K562 (cell line): ENCODE results near the gene MRPL41. TPM values are rescaled to one million over a fixed set of nuclear protein-coding genes. Genes with fewer than 3 reads are reported as not detected.
A peak's percentile ranks its signal among the peaks of the same experiment; 100 is the strongest.

Experiments used
- CREB1 ChIP-seq, 2 experiments: sonication (generic) in 1 of 2; formaldehyde crosslinking in 1 of 2; IDR thresholded peaks; 2 replicates each; pipeline versions ENCODE4 v1.6.1 to v1.8.0; 2012 to 2022; ENCODE audit warnings: inconsistent platforms in 1 of 2, mild to moderate bottlenecking in 1 of 2, missing genetic modification reagents in 1 of 2, moderate library complexity in 1 of 2
- CREM ChIP-seq: IDR thresholded peaks from 2 replicates; pipeline ENCODE4 v1.6.1; 2014; ENCODE audit warnings: antibody characterized with exemption, low read depth
- CXXC5 ChIP-seq: fragments of 250-450 bp; sonication (Bioruptor Pico); IDR thresholded peaks from 2 replicates; pipeline ENCODE4 v1.8.0; 2022; ENCODE audit warnings: inconsistent platforms, mild to moderate bottlenecking, moderate library complexity
- ETS1 ChIP-seq: conservative IDR thresholded peaks from 2 replicates; pipeline ENCODE4 v1.6.1; 2011; ENCODE audit warnings: low read depth, mild to moderate bottlenecking, low read length; ENCODE audit not compliant: control insufficient read depth
- FOXK1 ChIP-seq: sonication (generic); formaldehyde crosslinking; IDR thresholded peaks from 2 replicates; pipeline ENCODE4 v1.8.0; 2022; ENCODE audit warnings: missing genetic modification reagents, mild to moderate bottlenecking, borderline replicate concordance
- KDM4B ChIP-seq, 2 experiments: fragments of 450-650 bp in 1 of 2; sonication (generic) in 1 of 2; IDR thresholded peaks; 2 replicates each; pipeline ENCODE4 v1.6.1; 2016 to 2017; ENCODE audit warnings: borderline replicate concordance in 2 of 2, antibody characterized with exemption in 1 of 2, low read depth in 1 of 2, mild to moderate bottlenecking in 1 of 2
- MNT ChIP-seq, 2 experiments: fragments of 450-650 bp; conservative IDR thresholded peaks; 2 replicates each; pipeline ENCODE4 v1.6.1; 2017; ENCODE audit warnings: mild to moderate bottlenecking in 2 of 2, moderate library complexity in 2 of 2
- NBN ChIP-seq: fragments of 450-650 bp; IDR thresholded peaks from 2 replicates; pipeline ENCODE4 v1.6.1; 2016; ENCODE audit warnings: low read depth, mild to moderate bottlenecking
- NFE2 ChIP-seq: IDR thresholded peaks from 2 replicates; pipeline ENCODE4 v1.6.1; 2014; ENCODE audit warnings: antibody characterized with exemption, low read depth
- POLR2AphosphoS5 ChIP-seq: IDR thresholded peaks from 2 replicates; pipeline ENCODE4 v1.6.1; 2011; ENCODE audit warnings: mild to moderate bottlenecking, low read depth, low read length, moderate library complexity; ENCODE audit not compliant: control insufficient read depth, insufficient read depth
- POLR2G ChIP-seq: fragments of 200-400 bp; formaldehyde crosslinking; IDR thresholded peaks from 2 replicates; pipeline ENCODE4 v1.6.1; 2017; ENCODE audit warnings: low read depth, mild to moderate bottlenecking, antibody characterized with exemption, low read length, moderate library complexity
- PYGO2 ChIP-seq: fragments of 450-650 bp; IDR thresholded peaks from 2 replicates; pipeline ENCODE4 v1.6.1; 2016; ENCODE audit warnings: mild to moderate bottlenecking, missing genetic modification characterization, moderate library complexity, missing compliant biosample characterization
- RBM14 ChIP-seq: fragments of 200-400 bp; formaldehyde crosslinking; IDR thresholded peaks from 2 replicates; pipeline ENCODE4 v1.6.1; 2018; ENCODE audit warnings: low read depth, mild to moderate bottlenecking, low read length, moderate library complexity, borderline replicate concordance; ENCODE audit not compliant: insufficient read depth
- SLC30A9 ChIP-seq: fragments of 250-450 bp; sonication (Bioruptor Pico); IDR thresholded peaks from 2 replicates; pipeline ENCODE4 v1.8.0; 2022; ENCODE audit warnings: mild to moderate bottlenecking, moderate library complexity
- STAG1 ChIP-seq: sonication (generic); formaldehyde crosslinking; IDR thresholded peaks from 2 replicates; pipeline ENCODE4 v1.5.0; 2020; ENCODE audit warnings: missing genetic modification reagents, borderline replicate concordance
- SUPT5H ChIP-seq: fragments of 450-650 bp; IDR thresholded peaks from 2 replicates; pipeline ENCODE4 v1.6.1; 2016
- U2AF1 ChIP-seq: fragments of 200-400 bp; formaldehyde crosslinking; optimal IDR thresholded peaks from 2 replicates; pipeline ENCODE3; 2017; ENCODE audit warnings: mild to moderate bottlenecking, low read depth, low read length, moderate library complexity
- YY1 ChIP-seq, 3 experiments: IDR thresholded peaks; 2 replicates each; pipeline ENCODE4 v1.6.1; 2011; ENCODE audit warnings: low read length in 2 of 3, mild to moderate bottlenecking in 2 of 3, moderate library complexity in 2 of 3, borderline replicate concordance in 1 of 3, control low read depth in 1 of 3, low read depth in 1 of 3; ENCODE audit not compliant: insufficient read depth in 3 of 3, insufficient replicate concordance in 2 of 3, control insufficient read depth in 1 of 3, insufficient read length in 1 of 3; ENCODE audit errors: extremely low read depth in 1 of 3
- ZBTB1 ChIP-seq: sonication (generic); formaldehyde crosslinking; IDR thresholded peaks from 2 replicates; pipeline ENCODE4 v1.8.1; 2023; ENCODE audit warnings: missing genetic modification reagents, low read depth, mild to moderate bottlenecking, borderline replicate concordance
- ZNF146 ChIP-seq: IDR thresholded peaks from one replicate; pipeline ENCODE4 v1.6.1; 2018; ENCODE audit warnings: missing compliant biosample characterization; ENCODE audit not compliant: unreplicated experiment
- ZNF175 ChIP-seq: fragments of 200-800 bp; sonication (Bioruptor generic); IDR thresholded peaks from 2 replicates; pipeline ENCODE4 v1.6.1; 2016; ENCODE audit warnings: low read depth, mild to moderate bottlenecking, missing genetic modification characterization, missing compliant biosample characterization
- ZNF316 ChIP-seq: fragments of 450-650 bp; IDR thresholded peaks from 2 replicates; pipeline ENCODE4 v1.6.1; 2016
- ZSCAN32 ChIP-seq: fragments of 450-650 bp; formaldehyde crosslinking; IDR thresholded peaks from 2 replicates; pipeline ENCODE4 v1.4.0; 2020; ENCODE audit warnings: mild to moderate bottlenecking, moderate library complexity
- polyA plus RNA-seq, 8 experiments: library from polyadenylated mRNA; depleted of rRNA in 4 of 8; stranded (reverse) in 5 of 8; unstranded in 3 of 8; fragments of >200 nt; fragmentation: Nextera tagmentation in 2 of 8; fragmentation: Illumina TruSeq in 1 of 8; extraction: Ambion mirVana in 2 of 8; extraction: Trizol in 1 of 8; gene quantifications; 2 replicates each; pipeline versions ENCODE4 v1.2.1 to v1.2.3, GENCODE V29; 2011 to 2014; ENCODE audit warnings: inconsistent platforms in 1 of 8, missing spikeins in 1 of 8
- total RNA-seq, 7 experiments: library from RNA; depleted of rRNA in 6 of 7; stranded (reverse); fragments of >200 nt in 6 of 7; fragmentation: Illumina TruSeq in 2 of 7; extraction: Trizol in 2 of 7; gene quantifications; 2 replicates each; pipeline versions ENCODE4 v1.2.1 to v1.2.3, GENCODE V29; 2011 to 2021; ENCODE audit warnings: low replicate concordance in 1 of 7

Gene MRPL41
- total and polyA plus RNA-seq, 9 of the 15 experiments (the other 6 are each of a cell fraction or from before 2014, with no cell fraction given), result 2.6 to 259 (median 21.6) TPM

- TF ChIP-seq U2AF1 (peak; percentile 71), KDM4B (IDR thresholded peaks at IDR 0.05; ENCODE audit: borderline replicate concordance in 2 of 2, low read depth in 1 of 2) (0 out of 4 replicates have a peak, but pooled peaks of 1 of the 2 experiments have one; percentile 34), STAG1 (CRISPR knock-in tag) (no peak), MNT (conservative IDR thresholded peaks at IDR 0.05) (peak; percentile 53 to 78), ZBTB1 (CRISPR knock-in tag) (no peak), POLR2AphosphoS5 (0 out of 2 replicates have a peak, but pooled peaks have one; percentile 34), NFE2 (peak; percentile 19; the same call in 1 of the 2 replicates), PYGO2 (tag) (no peak), YY1 (IDR thresholded peaks at IDR 0.05; ENCODE audit: borderline replicate concordance in 1 of 3, control insufficient read depth in 1 of 3, extremely low read depth in 1 of 3, insufficient read depth in 3 of 3, insufficient read length in 1 of 3, insufficient replicate concordance in 2 of 3, low read depth in 1 of 3, low read length in 2 of 3) (peak in 1 of 3 experiments; percentile 26), ZNF316 (peak; percentile 60), SUPT5H (peak; percentile 59), SLC30A9 (no peak), ZNF146 (CRISPR knock-in tag) (no peak), FOXK1 (peak; percentile 70; the same call in 1 of the 2 replicates), ZNF175 (CRISPR knock-in tag) (no peak), ETS1 (peak; percentile 59; the same call in 1 of the 2 replicates), POLR2G (peak; percentile 82), CREB1 (IDR thresholded peaks at IDR 0.05) (peak; percentile 85), CREB1 (CRISPR knock-in tag; IDR thresholded peaks at IDR 0.05) (peak; percentile 73), CREM (peak; percentile 94), CXXC5 (CRISPR knock-in tag) (peak; percentile 83), RBM14 (0 out of 2 replicates have a peak, but pooled peaks have one; percentile 53), ZSCAN32 (CRISPR knock-in tag) (no peak), NBN (no peak; the same call in 1 of the 2 replicates)
These were observed 39.0 kb downstream of the MRPL41 start, which contains the start of gene ZMYND19 (continued) for GRCh38 chr9:137590469-137591383.
